ENCODE data around the gene SPOCK2.
A peak's percentile ranks its signal among the peaks of the same experiment; 100 is the strongest.
"Not testable (repeated sequence)": the region's sequence is repeated elsewhere in the genome, so short reads cannot be mapped to it uniquely, and the experiment has no call there.

Gene SPOCK2

GRCh38 chr10:72087969-72088888 is at the start of gene SPOCK2:
SPOCK2 (minus strand) TSS chr10:72088551; CDS start chr10:72088328, 223 bp downstream.
- peak in 1 of 2 donors; percentile 38 for DNase-seq

GRCh38 chr10:72137583-72137982 is 49.2 kb upstream of the SPOCK2 start:
- no peak for DNase-seq

GRCh38 chr10:72136225-72136624 is 47.9 kb upstream of the SPOCK2 start:
- DNase-seq: not testable (repeated sequence)

- DNase-seq: no peak
These were observed 46.7 kb upstream of the SPOCK2 start for GRCh38 chr10:72134785-72135767.

- no peak for DNase-seq
These were observed 45.2 kb upstream of the SPOCK2 start for GRCh38 chr10:72133517-72133916.

GRCh38 chr10:72132854-72133253 is 44.5 kb upstream of the SPOCK2 start:
- DNase-seq: no peak

GRCh38 chr10:72127571-72127970 is 39.2 kb upstream of the SPOCK2 start:
- no peak for DNase-seq

GRCh38 chr10:72126872-72127232 is 38.5 kb upstream of the SPOCK2 start:
- DNase-seq: no peak

GRCh38 chr10:72126184-72126871 is 38.0 kb upstream of the SPOCK2 start:
- DNase-seq: peak in 1 of 2 donors; percentile 33

- DNase-seq: peak in 1 of 2 donors; percentile 56
These were observed 36.6 kb upstream of the SPOCK2 start for GRCh38 chr10:72124989-72125388.

GRCh38 chr10:72124381-72124780 is 36.0 kb upstream of the SPOCK2 start:
- DNase-seq: no peak

- DNase-seq: no peak
These were observed 35.3 kb upstream of the SPOCK2 start for GRCh38 chr10:72123616-72124015.

- no peak for DNase-seq
These were observed 33.9 kb upstream of the SPOCK2 start for GRCh38 chr10:72122221-72122620.

GRCh38 chr10:72121389-72121788 is 33.0 kb upstream of the SPOCK2 start:
- DNase-seq: no peak

GRCh38 chr10:72116372-72116771 is 28.0 kb upstream of the SPOCK2 start:
- DNase-seq: no peak

GRCh38 chr10:72114706-72115450 is 26.5 kb upstream of the SPOCK2 start:
- DNase-seq: no peak

- DNase-seq: no peak
These were observed 22.5 kb upstream of the SPOCK2 start for GRCh38 chr10:72110673-72111401.

- DNase-seq: no peak
These were observed 21.3 kb upstream of the SPOCK2 start for GRCh38 chr10:72109636-72110157.

- no peak for DNase-seq
These were observed 20.7 kb upstream of the SPOCK2 start for GRCh38 chr10:72108830-72109635.

- not testable (repeated sequence) for DNase-seq
These were observed 19.6 kb upstream of the SPOCK2 start for GRCh38 chr10:72108004-72108370.

Measured in hippocampal formation (tissue), 2 donors.